ENCODE measurements around the gene PLXNA2. TPM values are rescaled to one million over a fixed set of nuclear protein-coding genes. Genes with fewer than 3 reads are reported as not detected.

PLXNA2 gene
- total RNA-seq (1 to 10 TPM in 4 of 5 experiments, under 1 TPM in 1; 0.70 to 5.4 (median 1.4) TPM), polyA plus RNA-seq (not detected), total RNA-seq (not detected)

GRCh38 chr1:208243967-208244916 lies at the start of gene PLXNA2:
Gene PLXNA2 (minus strand): TSS chr1:208244384. CDS start chr1:208217922, 26,462 bp downstream.
- POLR2A ChIA-PET, result interaction anchor here (1.0 to 1.4 kb wide), 2 partner anchors 11 to 222 kb away, joined by 3 to 6 read pairs; no protein-coding TSS in a partner anchor

GRCh38 chr1:208292908-208293307 lies 48.7 kb upstream of the PLXNA2 start:
- no peaks in the 10 kb centered on the region for H3K27me3 ChIP-seq (ENCODE audit: control insufficient read depth in 2 of 2, insufficient read depth in 2 of 2, low read length in 2 of 2)
- no peak overlapping the region for H3K4me3 ChIP-seq (ENCODE audit: low read length)
- no peaks in the 10 kb centered on the region for H3K36me3 ChIP-seq (ENCODE audit: control insufficient read depth in 2 of 3, insufficient read depth in 3 of 3, low read length in 3 of 3)
- H3K27ac ChIP-seq (ENCODE audit: low read depth, low read length), result no peak overlapping the region
- ChIA-PET CTCF (no interaction called here), POLR2A (no interaction called here)
- no peak overlapping the region for H3K4me3 Mint-ChIP-seq
- H3K4me1 ChIP-seq (ENCODE audit: control insufficient read depth in 2 of 2, insufficient read depth in 2 of 2, low read length in 2 of 2), result no peaks in the 10 kb centered on the region
- H3K4me1 Mint-ChIP-seq, result peaks cover 0 to 5% (median 0%) of the 10 kb centered on the region in 7 donors
- ATAC-seq, result no peak
- H3K36me3 Mint-ChIP-seq, result no peaks in the 10 kb centered on the region
- intact Hi-C loops (cut with micrococcal nuclease), result no loop called here
- H3K27ac Mint-ChIP-seq, result no peak overlapping the region
- H3K9me3 Mint-ChIP-seq, result no peaks in the 10 kb centered on the region
- DNase-seq, result no peak
- peaks cover 8 to 50% (median 45%) of the 10 kb centered on the region in 5 donors for H3K27me3 Mint-ChIP-seq
- H3K9me3 ChIP-seq (ENCODE audit: control insufficient read depth in 2 of 3, low read length in 3 of 3), result no peaks in the 10 kb centered on the region

More at GRCh38 chr1:208243967-208244916, at the start of gene PLXNA2:
- ATAC-seq, result peak; percentile 86
- Histone ChIP-seq H3K4me1 (ENCODE audit: control insufficient read depth in 2 of 2, insufficient read depth in 2 of 2, low read length in 2 of 2) (no peaks in the 10 kb centered on the region), H3K27ac (ENCODE audit: low read depth, low read length) (no peak within 1 kb of the TSS), H3K27me3 (ENCODE audit: control insufficient read depth in 2 of 2, insufficient read depth in 2 of 2, low read length in 2 of 2) (peaks cover 0 to 5% of the 10 kb centered on the region in 2 donors), H3K36me3 (ENCODE audit: control insufficient read depth in 2 of 3, insufficient read depth in 3 of 3, low read length in 3 of 3) (no peaks in the 10 kb centered on the region), H3K9me3 (ENCODE audit: control insufficient read depth in 2 of 3, low read length in 3 of 3) (no peaks in the 10 kb centered on the region), H3K4me3 (ENCODE audit: low read length) (peak within 1 kb of the TSS; percentile 63)
- Mint-ChIP-seq H3K4me1 (peaks cover 6 to 19% (median 10%) of the 10 kb centered on the region in 7 donors), H3K4me3 (peak within 1 kb of the TSS; percentile 77 to 92 (median 86)), H3K9me3 (no peaks in the 10 kb centered on the region), H3K27me3 (peaks cover 17 to 67% (median 24%) of the 10 kb centered on the region in 5 donors), H3K27ac (peak within 1 kb of the TSS in 6 of 9 donors; percentile 13 to 78 (median 50)), H3K36me3 (no peaks in the 10 kb centered on the region)
- CTCF ChIA-PET, result interaction anchor here (0.6 to 4.4 kb wide), 9 partner anchors 9 to 1561 kb away, joined by 3 to 68 read pairs (median 4); no protein-coding TSS in a partner anchor
- peak in 8 of 9 donors; percentile 31 to 54 (median 38) for DNase-seq
- intact Hi-C loops (cut with micrococcal nuclease), result loop anchor here (2.0 to 10.0 kb wide), 3 partner anchors 151 to 422 kb away; no protein-coding TSS in a partner anchor

- H3K4me1 Mint-ChIP-seq, result peaks cover 0 to 5% (median 0%) of the 10 kb centered on the region in 7 donors
- intact Hi-C loops (cut with micrococcal nuclease), result no loop called here
- Histone ChIP-seq H3K36me3 (ENCODE audit: control insufficient read depth in 2 of 3, insufficient read depth in 3 of 3, low read length in 3 of 3) (no peaks in the 10 kb centered on the region), H3K4me1 (ENCODE audit: control insufficient read depth in 2 of 2, insufficient read depth in 2 of 2, low read length in 2 of 2) (no peaks in the 10 kb centered on the region), H3K4me3 (ENCODE audit: low read length) (no peak overlapping the region), H3K27ac (ENCODE audit: low read depth, low read length) (no peak overlapping the region), H3K27me3 (ENCODE audit: control insufficient read depth in 2 of 2, insufficient read depth in 2 of 2, low read length in 2 of 2) (no peaks in the 10 kb centered on the region), H3K9me3 (ENCODE audit: control insufficient read depth in 2 of 3, low read length in 3 of 3) (no peaks in the 10 kb centered on the region)
- H3K4me3 Mint-ChIP-seq, result no peak overlapping the region
- H3K27ac Mint-ChIP-seq, result no peak overlapping the region
- CTCF ChIA-PET, result no interaction called here
- DNase-seq (no peak), ATAC-seq (no peak)
- no peaks in the 10 kb centered on the region for H3K36me3 Mint-ChIP-seq
- POLR2A ChIA-PET, result no interaction called here
- H3K27me3 Mint-ChIP-seq, result peaks cover 6 to 47% (median 45%) of the 10 kb centered on the region in 5 donors
- no peaks in the 10 kb centered on the region for H3K9me3 Mint-ChIP-seq
Measured at GRCh38 chr1:208291923-208292711, 47.9 kb upstream of the PLXNA2 start.

- ChIA-PET CTCF (no interaction called here), POLR2A (no interaction called here)
- H3K4me3 Mint-ChIP-seq, result no peak overlapping the region
- no peaks in the 10 kb centered on the region for H3K36me3 Mint-ChIP-seq
- H3K27ac ChIP-seq (ENCODE audit: low read depth, low read length), result no peak overlapping the region
- H3K27ac Mint-ChIP-seq, result no peak overlapping the region
- peaks cover 0 to 5% (median 0%) of the 10 kb centered on the region in 7 donors for H3K4me1 Mint-ChIP-seq
- H3K36me3 ChIP-seq (ENCODE audit: control insufficient read depth in 2 of 3, insufficient read depth in 3 of 3, low read length in 3 of 3), result no peaks in the 10 kb centered on the region
- intact Hi-C loops (cut with micrococcal nuclease), result no loop called here
- H3K27me3 ChIP-seq (ENCODE audit: control insufficient read depth in 2 of 2, insufficient read depth in 2 of 2, low read length in 2 of 2), result peaks cover 0 to under 1% of the 10 kb centered on the region in 2 donors
- DNase-seq (no peak), ATAC-seq (no peak)
- no peak overlapping the region for H3K4me3 ChIP-seq (ENCODE audit: low read length)
- H3K4me1 ChIP-seq (ENCODE audit: control insufficient read depth in 2 of 2, insufficient read depth in 2 of 2, low read length in 2 of 2), result no peaks in the 10 kb centered on the region
- H3K9me3 ChIP-seq (ENCODE audit: control insufficient read depth in 2 of 3, low read length in 3 of 3), result no peaks in the 10 kb centered on the region
- peaks cover 6 to 45% (median 40%) of the 10 kb centered on the region in 5 donors for H3K27me3 Mint-ChIP-seq
- H3K9me3 Mint-ChIP-seq, result no peaks in the 10 kb centered on the region
Measured at GRCh38 chr1:208291129-208291528, 46.9 kb upstream of the PLXNA2 start.

GRCh38 chr1:208289716-208290115 lies 45.5 kb upstream of the PLXNA2 start:
- H3K36me3 ChIP-seq (ENCODE audit: control insufficient read depth in 2 of 3, insufficient read depth in 3 of 3, low read length in 3 of 3), result no peaks in the 10 kb centered on the region
- ChIA-PET POLR2A (no interaction called here), CTCF (no interaction called here)
- Mint-ChIP-seq H3K4me3 (no peak overlapping the region), H3K9me3 (no peaks in the 10 kb centered on the region), H3K4me1 (peaks cover 0 to 5% (median 0%) of the 10 kb centered on the region in 7 donors), H3K27ac (no peak overlapping the region), H3K36me3 (no peaks in the 10 kb centered on the region), H3K27me3 (peaks cover 5 to 39% (median 30%) of the 10 kb centered on the region in 5 donors)
- ATAC-seq, result no peak
- H3K27me3 ChIP-seq (ENCODE audit: control insufficient read depth in 2 of 2, insufficient read depth in 2 of 2, low read length in 2 of 2), result peaks cover 0 to 3% of the 10 kb centered on the region in 2 donors
- H3K9me3 ChIP-seq (ENCODE audit: control insufficient read depth in 2 of 3, low read length in 3 of 3), result no peaks in the 10 kb centered on the region
- intact Hi-C loops (cut with micrococcal nuclease), result no loop called here
- H3K27ac ChIP-seq (ENCODE audit: low read depth, low read length), result no peak overlapping the region
- DNase-seq, result no peak
- no peaks in the 10 kb centered on the region for H3K4me1 ChIP-seq (ENCODE audit: control insufficient read depth in 2 of 2, insufficient read depth in 2 of 2, low read length in 2 of 2)
- no peak overlapping the region for H3K4me3 ChIP-seq (ENCODE audit: low read length)

GRCh38 chr1:208288495-208288894 lies 44.3 kb upstream of the PLXNA2 start:
- Mint-ChIP-seq H3K27ac (no peak overlapping the region), H3K4me3 (no peak overlapping the region), H3K4me1 (peaks cover 0 to 5% (median 0%) of the 10 kb centered on the region in 7 donors), H3K36me3 (no peaks in the 10 kb centered on the region), H3K9me3 (no peaks in the 10 kb centered on the region), H3K27me3 (peaks cover 7 to 32% (median 20%) of the 10 kb centered on the region in 5 donors)
- Histone ChIP-seq H3K9me3 (ENCODE audit: control insufficient read depth in 2 of 3, low read length in 3 of 3) (no peaks in the 10 kb centered on the region), H3K27me3 (ENCODE audit: control insufficient read depth in 2 of 2, insufficient read depth in 2 of 2, low read length in 2 of 2) (peaks cover 0 to 3% of the 10 kb centered on the region in 2 donors), H3K4me3 (ENCODE audit: low read length) (no peak overlapping the region), H3K4me1 (ENCODE audit: control insufficient read depth in 2 of 2, insufficient read depth in 2 of 2, low read length in 2 of 2) (no peaks in the 10 kb centered on the region), H3K36me3 (ENCODE audit: control insufficient read depth in 2 of 3, insufficient read depth in 3 of 3, low read length in 3 of 3) (no peaks in the 10 kb centered on the region), H3K27ac (ENCODE audit: low read depth, low read length) (no peak overlapping the region)
- intact Hi-C loops (cut with micrococcal nuclease), result no loop called here
- DNase-seq, result no peak
- ChIA-PET CTCF (no interaction called here), POLR2A (no interaction called here)
- ATAC-seq, result no peak

Measured in naive thymus-derived CD4-positive, alpha-beta T cell (primary cell).